ENCODE data around the gene GPC1.
A peak's percentile ranks its signal among the peaks of the same experiment; 100 is the strongest.

The GPC1 gene

DNA sequence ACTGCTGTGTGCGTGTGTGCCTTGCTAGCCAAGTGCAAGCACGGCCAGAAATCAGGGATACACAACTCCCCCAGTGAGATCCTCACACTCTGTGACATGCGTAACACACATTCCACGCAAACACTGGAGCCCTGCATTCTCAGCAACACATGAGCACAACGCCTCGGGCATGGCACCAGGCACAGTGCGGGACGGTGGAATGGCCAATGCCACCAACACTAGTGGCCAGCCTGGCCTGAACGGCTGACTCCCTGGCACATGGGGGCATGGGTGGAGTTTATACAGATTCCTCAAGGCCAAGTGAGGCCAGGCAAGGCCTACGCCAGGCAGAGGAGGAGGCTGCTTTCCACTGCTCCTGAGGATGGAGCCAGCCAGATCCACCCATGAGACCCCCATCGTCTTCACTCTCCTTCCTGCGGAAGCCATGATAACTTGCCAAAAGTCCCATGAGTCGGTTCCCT lies 66.1 kb downstream of the GPC1 start:
- no peak for DNase-seq (ENCODE audit: low spot score)

GRCh38 chr2:240502059-240502429 lies 66.6 kb downstream of the GPC1 start:
- DNase-seq (ENCODE audit: low spot score) = no peak

DNA sequence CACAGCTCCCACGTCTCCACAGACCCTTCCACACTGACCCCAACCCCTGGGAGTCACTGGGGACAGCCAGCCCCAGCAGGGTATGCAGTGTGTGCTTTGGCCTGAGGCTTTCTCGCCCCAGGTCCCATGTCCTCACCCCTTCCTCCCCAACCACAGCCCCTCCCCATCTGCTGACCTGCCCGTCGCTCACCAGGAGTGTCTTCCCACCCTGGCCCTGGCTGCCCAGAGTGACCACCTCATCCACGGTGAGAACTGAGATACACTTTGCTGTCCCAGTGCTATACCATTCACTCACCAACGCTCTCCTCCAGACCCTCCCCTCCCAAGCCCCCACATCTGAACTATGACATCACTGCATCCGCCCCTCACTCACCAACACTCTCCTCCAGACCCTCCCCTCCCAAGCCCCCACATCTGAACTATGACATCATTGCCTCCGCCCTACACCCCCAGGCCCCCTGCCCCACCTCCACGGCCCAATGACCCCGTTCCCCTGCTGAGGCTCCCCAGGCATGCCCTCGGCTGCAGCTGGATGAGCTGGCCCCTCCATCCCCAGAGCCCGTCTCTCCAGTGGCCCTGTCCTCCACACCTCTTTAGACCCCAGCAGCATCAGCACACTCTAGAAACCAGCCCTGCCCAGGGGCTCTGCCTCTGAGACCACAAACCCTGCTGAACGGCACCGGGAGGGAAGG lies 67.1 kb downstream of the GPC1 start:
- no peak for DNase-seq (ENCODE audit: low spot score)

DNA sequence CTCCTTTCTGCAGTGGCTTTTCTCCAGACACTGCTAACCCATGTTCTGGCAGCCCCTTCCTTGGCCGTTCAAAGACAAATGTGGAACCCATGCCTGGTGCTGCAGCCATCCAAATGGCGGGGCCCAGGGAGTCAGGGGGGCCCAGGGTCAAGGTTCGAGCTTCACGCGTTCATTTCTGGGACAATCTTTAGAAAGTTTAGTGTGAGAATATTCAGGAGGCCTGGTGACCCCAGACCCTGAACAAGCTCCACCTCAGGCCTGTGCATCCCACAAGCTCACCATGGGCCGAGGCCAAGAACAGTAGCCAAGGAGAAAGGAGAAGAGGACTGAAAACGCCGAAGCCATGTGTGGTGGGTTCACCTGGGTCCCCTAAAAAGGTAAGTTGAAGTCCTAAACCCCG lies 67.9 kb downstream of the GPC1 start:
- DNase-seq (ENCODE audit: low spot score) = no peak

- DNase-seq (ENCODE audit: low spot score) = no peak
Observed at GRCh38 chr2:240503848-240504247, 68.4 kb downstream of the GPC1 start.

DNA sequence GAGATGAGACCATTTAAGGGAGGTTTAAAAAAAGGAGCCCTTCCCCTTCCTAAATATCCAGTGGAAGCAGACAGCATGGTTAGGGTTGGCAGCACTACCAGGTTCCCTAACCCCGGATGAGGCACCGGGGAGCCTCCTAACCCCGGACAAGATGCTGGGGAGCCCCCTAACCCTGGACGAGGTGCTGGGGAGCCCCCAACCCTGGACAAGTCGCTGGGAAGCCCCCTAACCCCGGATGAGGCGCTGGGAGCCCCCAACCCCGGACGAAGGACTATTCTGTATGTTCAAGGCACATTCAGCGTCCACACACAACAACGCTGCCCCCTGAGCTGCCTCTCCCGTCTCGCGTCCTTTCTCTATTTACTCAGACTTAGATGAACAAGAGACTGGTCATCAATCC lies 70.4 kb downstream of the GPC1 start:
- no peak for DNase-seq (ENCODE audit: low spot score)

DNA sequence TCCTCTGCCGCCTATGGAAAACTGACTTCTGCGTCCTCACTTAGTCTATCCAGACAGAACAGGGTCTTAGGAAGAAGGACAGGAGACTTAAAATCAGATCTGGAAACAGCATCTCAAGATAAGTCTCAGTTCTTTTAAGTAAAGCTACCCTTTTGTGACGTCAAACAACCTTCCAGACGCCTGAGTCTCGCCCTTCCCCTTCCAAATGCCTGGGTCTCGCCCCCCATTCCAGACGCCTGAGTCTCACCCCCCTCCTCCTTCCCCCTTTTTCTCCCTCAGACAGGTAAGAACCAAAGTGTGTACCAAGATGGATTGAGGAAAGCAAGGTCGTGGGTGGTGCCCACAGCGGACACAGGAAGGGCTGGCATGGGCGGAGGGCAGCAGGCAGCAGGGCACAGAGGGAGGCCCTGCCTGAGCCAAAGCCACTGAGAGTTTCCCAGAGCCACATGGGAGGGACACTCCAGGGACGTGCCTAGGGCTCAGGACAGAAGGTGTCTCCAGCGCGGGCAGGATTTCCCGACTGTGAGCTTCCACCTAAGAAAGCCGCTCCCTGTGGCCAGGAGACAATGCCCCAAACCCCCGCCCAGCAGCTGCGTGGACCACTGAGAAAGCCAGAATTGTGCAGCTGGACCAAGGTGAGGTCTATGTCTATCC lies 71.1 kb downstream of the GPC1 start:
- DNase-seq (ENCODE audit: low spot score) = no peak

GRCh38 chr2:240507060-240507777 lies 71.8 kb downstream of the GPC1 start:
- DNase-seq (ENCODE audit: low spot score) = no peak

- no peak for DNase-seq (ENCODE audit: low spot score)
Observed at GRCh38 chr2:240507778-240508251, 72.4 kb downstream of the GPC1 start.

DNA sequence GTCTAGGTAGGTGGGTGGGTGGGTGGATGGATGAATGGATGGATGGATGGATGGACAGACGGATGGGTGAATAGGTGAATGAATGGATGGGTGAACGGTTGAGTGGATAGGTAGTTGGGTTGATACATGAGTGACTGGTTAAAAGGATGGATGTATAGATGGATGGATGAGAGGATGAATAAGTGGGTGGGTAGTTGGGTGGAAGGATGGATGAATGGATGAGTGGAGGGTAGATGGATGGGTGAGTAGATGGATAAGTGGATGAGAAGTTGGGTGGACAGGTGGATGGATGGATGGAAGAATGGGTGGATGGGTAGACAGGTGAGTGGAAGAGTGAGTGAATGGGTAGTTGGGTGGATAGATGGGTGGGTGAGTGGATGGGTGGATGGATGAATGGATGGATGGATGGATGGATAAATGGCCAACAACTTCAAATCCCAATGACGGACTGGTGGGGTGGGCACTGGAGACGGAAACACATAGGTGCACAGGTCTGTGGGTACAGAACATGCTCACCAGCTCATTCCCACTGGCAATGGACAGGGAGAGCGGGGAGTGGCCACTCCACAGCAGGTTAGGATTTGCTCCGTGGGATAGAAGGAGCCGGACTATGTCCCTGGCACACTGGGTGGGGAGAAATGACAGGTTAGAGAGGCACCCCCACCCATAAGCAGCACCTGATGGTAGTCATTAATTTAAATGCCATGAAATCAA lies 73.5 kb downstream of the GPC1 start:
- DNase-seq (ENCODE audit: low spot score) = no peak

DNA sequence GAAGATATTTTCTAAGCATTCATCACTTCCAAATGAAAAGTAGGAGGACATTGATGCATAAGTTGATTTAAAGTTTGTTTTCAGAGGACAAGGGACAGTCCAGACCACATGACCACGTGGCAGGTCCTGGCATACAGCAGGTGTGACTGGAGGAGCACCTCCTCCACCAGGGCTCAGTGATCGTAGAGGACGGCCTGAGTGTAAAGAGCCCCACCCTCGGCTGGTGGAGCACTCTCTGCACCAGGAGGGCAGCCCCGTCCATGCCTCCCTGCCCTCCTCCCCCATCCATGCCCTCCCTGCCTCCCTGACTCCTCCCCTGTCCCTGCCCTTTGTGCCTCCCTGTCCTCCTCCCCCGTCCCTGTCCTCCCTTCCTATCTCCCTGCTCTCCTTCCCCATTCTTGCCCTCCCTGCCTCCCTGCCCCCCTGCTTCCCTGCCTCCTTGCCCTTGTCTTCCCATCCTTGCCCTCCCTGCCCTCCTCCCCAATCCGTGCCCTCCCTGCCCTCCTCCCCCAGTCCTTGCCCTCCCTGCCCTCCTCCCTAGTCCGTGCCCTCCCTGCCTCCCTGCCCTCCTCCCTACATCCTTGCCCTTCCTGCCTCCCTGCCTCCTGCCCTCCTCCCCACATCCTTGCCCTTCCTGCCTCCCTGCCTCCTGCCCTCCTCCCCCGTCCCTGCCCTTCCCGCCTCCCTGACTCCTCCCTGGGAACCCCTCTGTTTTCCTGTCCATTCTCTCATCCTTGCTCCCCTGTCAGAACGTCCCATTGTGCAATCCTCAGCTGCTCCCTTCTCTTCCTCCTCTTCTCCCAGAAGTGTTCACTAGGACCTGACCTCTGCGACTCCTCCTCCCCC lies 74.4 kb downstream of the GPC1 start:
- DNase-seq (ENCODE audit: low spot score) = no peak

DNA sequence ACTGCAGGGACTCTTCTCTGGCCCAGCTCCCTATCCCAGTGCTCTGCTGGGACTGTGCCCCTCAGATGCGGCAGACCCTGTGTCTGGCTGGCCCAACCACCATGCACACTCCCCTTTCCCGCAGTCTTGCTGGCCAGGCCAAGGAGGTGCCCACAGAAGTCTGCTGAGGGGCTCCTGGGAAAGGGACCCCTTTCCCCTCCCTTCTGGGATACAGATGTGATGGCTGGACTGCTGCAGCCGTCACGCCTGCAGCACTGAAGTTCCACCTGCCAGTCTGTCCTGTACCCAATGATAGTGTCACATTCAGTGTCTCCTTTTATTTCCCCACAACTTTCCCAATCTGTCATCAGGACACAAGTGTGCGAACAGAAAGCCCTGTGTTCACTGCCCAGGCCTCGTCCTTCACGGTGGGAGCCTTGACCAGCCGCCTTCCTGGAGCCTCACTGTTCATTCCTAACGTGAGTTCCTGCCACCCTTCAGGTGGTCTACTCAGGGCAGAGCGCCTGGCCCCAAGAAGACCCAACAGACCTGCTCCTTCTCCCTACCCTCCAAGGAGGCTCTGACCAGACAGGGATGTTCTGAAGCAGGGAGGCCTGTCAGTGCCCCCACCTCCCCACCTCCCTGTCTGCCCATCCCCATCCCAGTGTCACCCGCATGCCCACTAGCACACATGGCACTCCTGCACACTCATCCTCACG lies 75.2 kb downstream of the GPC1 start:
- no peak for DNase-seq (ENCODE audit: low spot score)

GRCh38 chr2:240511351-240512108 lies 76.1 kb downstream of the GPC1 start:
- DNase-seq (ENCODE audit: low spot score) = no peak

DNA sequence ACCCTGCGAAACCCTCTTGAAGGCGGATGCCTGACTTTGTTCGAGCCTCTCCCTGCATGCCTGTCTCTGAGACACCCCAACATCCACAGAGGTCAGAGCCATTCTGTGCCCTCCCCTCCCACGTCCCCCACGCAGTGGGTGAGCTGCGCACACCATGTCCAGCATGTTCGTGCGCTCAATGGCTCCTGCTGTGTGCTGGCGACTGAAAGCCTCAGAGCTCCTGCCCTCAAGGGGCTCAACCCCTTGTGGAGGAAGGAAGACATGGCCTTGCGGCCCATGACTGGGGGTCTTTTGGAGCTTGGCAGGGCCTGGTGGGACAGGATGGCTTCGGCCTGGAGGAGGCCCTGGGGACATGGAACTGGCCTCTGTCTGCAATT lies 76.6 kb downstream of the GPC1 start:
- DNase-seq (ENCODE audit: low spot score) = no peak

GRCh38 chr2:240512666-240513535 lies 77.4 kb downstream of the GPC1 start:
- DNase-seq (ENCODE audit: low spot score) = no peak

DNA sequence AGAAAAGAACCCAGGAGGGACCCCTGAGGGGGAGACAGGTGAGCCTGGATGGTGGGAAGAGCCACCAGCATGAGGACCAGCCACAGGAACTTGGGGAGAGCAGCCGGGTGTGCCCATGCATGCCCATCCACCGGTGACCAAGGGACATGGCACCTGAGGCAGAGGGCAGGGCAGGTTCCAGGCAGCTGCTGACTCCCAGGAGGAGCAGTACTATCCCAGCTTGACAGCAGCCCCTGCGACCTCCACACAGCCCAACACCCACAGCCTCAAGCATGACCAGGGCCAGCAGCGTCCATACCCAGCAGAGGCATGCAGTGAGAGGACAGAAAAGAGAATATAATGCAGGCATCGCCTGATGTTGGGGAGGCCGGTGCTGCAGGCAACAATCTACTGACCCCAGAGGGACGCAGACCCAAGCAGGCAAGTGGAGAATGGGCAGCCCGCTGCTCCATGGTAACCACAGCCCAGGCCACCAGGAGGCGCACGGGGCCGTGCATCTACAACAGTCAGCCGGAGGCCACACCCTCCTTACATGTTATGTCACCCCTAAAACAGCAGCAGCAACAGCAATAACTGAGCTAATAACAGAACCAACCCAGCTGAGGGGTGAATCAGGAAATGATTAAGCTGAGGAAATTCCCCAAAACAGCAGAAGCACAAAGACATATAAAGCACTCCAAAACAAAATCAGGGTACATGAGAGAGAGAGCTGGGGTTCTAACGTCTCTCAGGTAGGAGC lies 78.3 kb downstream of the GPC1 start:
- peak; percentile 69 for DNase-seq (ENCODE audit: low spot score)

DNA sequence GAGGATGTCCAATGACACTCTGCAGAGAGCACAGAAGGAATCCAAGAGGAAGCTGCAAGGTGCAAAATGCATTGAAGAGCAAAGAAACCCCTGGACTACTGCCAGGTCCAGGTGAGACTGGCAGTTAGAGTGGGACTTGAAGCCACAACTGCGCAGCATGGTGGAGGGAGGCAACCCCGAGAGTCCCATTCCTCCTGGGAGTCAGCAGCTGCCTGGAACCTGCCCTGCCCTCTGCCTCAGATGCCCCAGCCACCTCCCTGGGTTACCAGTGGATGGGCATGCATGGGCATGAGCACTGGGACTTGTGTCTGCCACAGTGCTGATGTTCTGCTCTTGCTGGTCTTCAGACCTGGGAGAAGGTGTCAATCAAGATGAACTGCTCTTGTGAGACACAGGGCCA lies 79.2 kb downstream of the GPC1 start:
- no peak for DNase-seq (ENCODE audit: low spot score)

DNA sequence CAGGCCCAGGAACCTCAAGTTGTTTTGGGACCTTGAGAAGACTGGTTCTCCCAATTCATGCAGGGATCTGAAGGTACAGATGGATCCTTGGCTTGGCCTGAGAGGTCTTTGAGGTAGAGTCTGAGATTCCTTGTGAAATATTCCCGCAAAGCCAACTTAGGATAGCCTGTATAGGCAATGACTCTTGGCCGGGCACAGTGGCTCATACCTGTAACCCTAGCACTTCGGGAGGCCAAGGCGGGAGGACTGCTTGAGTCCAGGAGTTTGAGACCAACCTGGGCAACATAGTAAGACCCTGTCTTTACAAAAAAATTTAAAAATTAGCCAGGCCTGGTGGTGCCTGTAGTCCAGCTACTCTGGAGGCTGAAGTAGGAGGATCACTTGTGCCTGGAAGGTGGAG lies 81.9 kb downstream of the GPC1 start:
- DNase-seq (ENCODE audit: low spot score) = no peak
